ENCODE results near the gene LRCH1.

LRCH1 gene

GRCh38 chr13:46598140-46598819 is 45.3 kb downstream of the LRCH1 start:
- no peaks in the 10 kb centered on the region for H3K9me3 Mint-ChIP-seq
- H3K27ac Mint-ChIP-seq = no peak overlapping the region
- peaks cover 2% of the 10 kb centered on the region for H3K27me3 Mint-ChIP-seq (ENCODE audit: low read depth)
- peaks cover 5% of the 10 kb centered on the region for H3K36me3 Mint-ChIP-seq (ENCODE audit: low read depth)
- H3K4me1 Mint-ChIP-seq (ENCODE audit: low read depth) = peaks cover 47% of the 10 kb centered on the region
- no peak overlapping the region for H3K4me3 Mint-ChIP-seq
- no peak for DNase-seq (ENCODE audit: low spot score)

- no peak overlapping the region for H3K27ac Mint-ChIP-seq
Observed at GRCh38 chr13:46598820-46599180, 45.8 kb downstream of the LRCH1 start.

GRCh38 chr13:46600943-46601311 is 48.0 kb downstream of the LRCH1 start:
- Mint-ChIP-seq H3K27ac (no peak overlapping the region), H3K9me3 (no peaks in the 10 kb centered on the region), H3K36me3 (ENCODE audit: low read depth) (peaks cover 5% of the 10 kb centered on the region), H3K4me3 (no peak overlapping the region), H3K27me3 (ENCODE audit: low read depth) (no peaks in the 10 kb centered on the region), H3K4me1 (ENCODE audit: low read depth) (peaks cover 41% of the 10 kb centered on the region)
- no peak for DNase-seq (ENCODE audit: low spot score)

More at GRCh38 chr13:46598820-46599180, 45.8 kb downstream of the LRCH1 start:
- DNase-seq (ENCODE audit: low spot score) = no peak
- no peaks in the 10 kb centered on the region for H3K9me3 Mint-ChIP-seq
- no peak overlapping the region for H3K4me3 Mint-ChIP-seq
- peaks cover 42% of the 10 kb centered on the region for H3K4me1 Mint-ChIP-seq (ENCODE audit: low read depth)
- peaks cover 2% of the 10 kb centered on the region for H3K27me3 Mint-ChIP-seq (ENCODE audit: low read depth)
- H3K36me3 Mint-ChIP-seq (ENCODE audit: low read depth) = peaks cover 5% of the 10 kb centered on the region

- Mint-ChIP-seq H3K27me3 (ENCODE audit: low read depth) (no peaks in the 10 kb centered on the region), H3K27ac (no peak overlapping the region), H3K36me3 (ENCODE audit: low read depth) (peaks cover 5% of the 10 kb centered on the region), H3K4me1 (ENCODE audit: low read depth) (peaks cover 56% of the 10 kb centered on the region), H3K9me3 (no peaks in the 10 kb centered on the region), H3K4me3 (no peak overlapping the region)
- DNase-seq (ENCODE audit: low spot score) = no peak
Observed at GRCh38 chr13:46602531-46602930, 49.6 kb downstream of the LRCH1 start.

DNA sequence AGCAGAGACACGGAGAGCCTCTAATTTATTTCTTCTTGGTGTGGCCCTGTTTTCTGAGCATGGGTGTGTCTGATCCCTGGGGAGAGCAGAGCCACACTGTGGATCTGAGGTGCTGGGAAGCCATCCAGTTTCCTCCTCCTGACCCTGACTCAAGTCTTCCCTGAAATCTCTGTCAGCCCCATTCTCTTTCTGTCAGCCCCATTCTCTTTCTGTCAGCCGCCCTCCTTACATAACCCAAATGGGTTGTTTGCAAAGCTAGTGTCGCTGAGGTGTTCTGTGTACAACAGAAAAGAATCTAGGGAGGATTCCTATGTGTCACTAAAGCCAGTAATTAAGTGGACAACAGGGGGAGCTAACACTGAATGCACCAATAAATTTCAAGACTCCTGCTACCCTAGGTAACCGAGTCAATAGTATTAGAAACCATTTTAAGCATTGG is 50.2 kb downstream of the LRCH1 start:
- Mint-ChIP-seq H3K4me3 (no peak overlapping the region), H3K9me3 (no peaks in the 10 kb centered on the region), H3K36me3 (ENCODE audit: low read depth) (peaks cover 5% of the 10 kb centered on the region), H3K27me3 (ENCODE audit: low read depth) (no peaks in the 10 kb centered on the region), H3K27ac (no peak overlapping the region), H3K4me1 (ENCODE audit: low read depth) (peaks cover 57% of the 10 kb centered on the region)
- DNase-seq (ENCODE audit: low spot score) = no peak

DNA sequence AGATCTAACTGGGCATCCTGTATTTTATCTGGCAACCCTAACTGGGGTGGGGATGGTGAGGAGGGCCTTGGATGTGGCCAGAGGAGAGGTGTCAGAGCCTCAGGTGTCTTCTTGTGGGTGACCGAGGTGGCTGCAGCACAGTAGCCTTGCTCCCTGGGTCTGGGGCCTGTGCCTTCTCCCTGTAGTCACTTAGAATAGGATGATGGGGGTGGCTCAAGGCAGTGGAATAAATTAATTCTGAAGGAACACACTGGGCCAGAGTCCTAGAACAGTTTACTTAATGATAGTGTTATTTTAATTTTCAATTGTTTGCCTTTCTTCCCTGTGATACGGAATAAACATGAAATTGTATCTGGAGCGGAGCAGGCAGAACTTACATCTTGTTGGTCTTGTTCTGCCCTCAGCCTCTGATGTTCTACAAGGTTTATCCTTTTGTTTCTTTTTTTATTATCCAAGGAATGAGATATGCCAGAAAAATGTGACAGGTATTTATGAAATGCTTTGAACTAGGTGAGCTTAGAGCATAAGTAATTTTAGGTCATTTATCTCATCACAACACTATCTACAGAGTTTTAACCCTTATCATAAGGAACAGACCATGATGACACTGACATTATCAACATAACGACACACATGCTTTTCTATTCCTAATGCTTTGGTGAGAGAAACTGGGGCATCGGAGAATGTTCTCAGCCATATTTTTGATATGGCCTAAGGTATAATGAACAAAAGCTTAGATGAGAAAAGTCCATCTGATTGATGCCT is 51.4 kb downstream of the LRCH1 start:
- peaks cover 2% of the 10 kb centered on the region for H3K36me3 Mint-ChIP-seq (ENCODE audit: low read depth)
- DNase-seq (ENCODE audit: low spot score) = no peak
- no peaks in the 10 kb centered on the region for H3K9me3 Mint-ChIP-seq
- no peak overlapping the region for H3K4me3 Mint-ChIP-seq
- H3K4me1 Mint-ChIP-seq (ENCODE audit: low read depth) = peaks cover 47% of the 10 kb centered on the region
- no peaks in the 10 kb centered on the region for H3K27me3 Mint-ChIP-seq (ENCODE audit: low read depth)
- no peak overlapping the region for H3K27ac Mint-ChIP-seq

DNA sequence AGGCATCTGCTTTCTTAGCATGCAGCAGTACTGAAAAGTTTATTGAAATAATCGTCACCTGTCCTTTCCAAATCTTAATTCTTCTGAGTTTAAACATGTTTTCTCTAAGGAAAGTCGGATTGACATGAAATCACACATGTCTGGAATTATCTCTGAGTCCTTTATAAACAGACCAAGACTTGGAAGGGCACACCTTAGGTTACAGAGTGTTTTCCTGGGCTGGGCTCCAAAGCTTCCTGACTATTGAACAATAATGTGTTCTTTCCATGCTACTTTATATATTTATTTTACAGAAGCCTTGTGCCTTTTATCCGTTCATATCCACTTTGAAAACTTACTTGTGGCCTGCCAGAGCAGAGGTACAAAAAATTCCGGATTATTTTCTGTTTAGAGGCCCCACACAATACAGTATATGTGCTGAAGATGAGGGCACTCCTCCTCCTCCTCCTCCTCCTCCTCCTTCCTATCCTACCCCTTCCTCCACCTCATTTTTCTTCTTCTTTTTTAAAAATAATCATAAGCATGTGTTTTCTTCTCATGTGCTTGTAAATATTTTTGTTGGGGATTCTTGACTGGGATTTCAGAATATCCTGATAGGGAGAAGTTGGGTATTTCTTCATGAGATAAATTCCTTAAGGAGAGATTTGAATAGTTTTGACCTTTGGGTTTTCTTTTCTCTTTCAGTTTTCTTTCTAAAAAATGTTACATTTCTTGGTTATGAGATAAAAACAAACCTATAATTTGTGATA is 52.3 kb downstream of the LRCH1 start:
- H3K36me3 Mint-ChIP-seq (ENCODE audit: low read depth) = peaks cover 2% of the 10 kb centered on the region
- H3K4me3 Mint-ChIP-seq = no peak overlapping the region
- H3K4me1 Mint-ChIP-seq (ENCODE audit: low read depth) = peaks cover 45% of the 10 kb centered on the region
- no peaks in the 10 kb centered on the region for H3K9me3 Mint-ChIP-seq
- no peaks in the 10 kb centered on the region for H3K27me3 Mint-ChIP-seq (ENCODE audit: low read depth)
- H3K27ac Mint-ChIP-seq = no peak overlapping the region
- DNase-seq (ENCODE audit: low spot score) = no peak

DNA sequence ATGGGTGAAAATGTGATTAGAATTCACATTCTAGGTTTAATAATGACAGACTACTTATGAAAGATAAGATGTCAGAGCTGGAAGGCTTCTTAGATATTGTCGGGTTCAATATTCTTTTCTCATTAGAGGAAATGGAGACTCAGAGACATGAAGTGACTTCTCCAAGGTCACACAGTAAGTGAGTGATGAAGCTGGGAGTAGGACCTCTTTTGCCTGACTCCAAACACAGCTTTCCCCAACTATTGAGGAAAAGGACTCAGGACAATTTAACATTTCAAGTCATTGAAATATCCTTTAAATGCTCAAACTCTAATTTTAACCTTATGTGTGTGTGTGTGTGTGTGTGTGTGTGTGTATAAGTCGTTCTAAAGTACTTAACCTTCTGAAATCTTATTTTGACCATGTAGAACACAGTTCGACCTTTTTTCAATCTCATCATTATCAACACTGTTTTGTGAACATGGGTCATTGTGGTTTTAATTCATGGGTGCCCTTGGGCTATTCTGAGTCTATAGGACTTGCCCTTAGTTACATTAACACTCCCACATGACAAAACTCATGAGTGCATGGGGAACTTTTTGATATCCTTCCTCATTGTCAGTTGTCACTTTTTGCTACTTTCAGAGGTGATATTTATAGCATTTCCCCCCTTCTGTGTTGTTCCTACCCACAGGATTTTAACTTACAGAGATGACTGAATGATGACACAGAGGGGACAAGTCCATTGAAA is 53.0 kb downstream of the LRCH1 start:
- peaks cover 45% of the 10 kb centered on the region for H3K4me1 Mint-ChIP-seq (ENCODE audit: low read depth)
- no peak overlapping the region for H3K4me3 Mint-ChIP-seq
- no peak for DNase-seq (ENCODE audit: low spot score)
- H3K27me3 Mint-ChIP-seq (ENCODE audit: low read depth) = no peaks in the 10 kb centered on the region
- no peaks in the 10 kb centered on the region for H3K9me3 Mint-ChIP-seq
- no peak overlapping the region for H3K27ac Mint-ChIP-seq
- peaks cover 2% of the 10 kb centered on the region for H3K36me3 Mint-ChIP-seq (ENCODE audit: low read depth)

- peaks cover 38% of the 10 kb centered on the region for H3K4me1 Mint-ChIP-seq (ENCODE audit: low read depth)
Observed at GRCh38 chr13:46606970-46607369, 54.0 kb downstream of the LRCH1 start.

DNA sequence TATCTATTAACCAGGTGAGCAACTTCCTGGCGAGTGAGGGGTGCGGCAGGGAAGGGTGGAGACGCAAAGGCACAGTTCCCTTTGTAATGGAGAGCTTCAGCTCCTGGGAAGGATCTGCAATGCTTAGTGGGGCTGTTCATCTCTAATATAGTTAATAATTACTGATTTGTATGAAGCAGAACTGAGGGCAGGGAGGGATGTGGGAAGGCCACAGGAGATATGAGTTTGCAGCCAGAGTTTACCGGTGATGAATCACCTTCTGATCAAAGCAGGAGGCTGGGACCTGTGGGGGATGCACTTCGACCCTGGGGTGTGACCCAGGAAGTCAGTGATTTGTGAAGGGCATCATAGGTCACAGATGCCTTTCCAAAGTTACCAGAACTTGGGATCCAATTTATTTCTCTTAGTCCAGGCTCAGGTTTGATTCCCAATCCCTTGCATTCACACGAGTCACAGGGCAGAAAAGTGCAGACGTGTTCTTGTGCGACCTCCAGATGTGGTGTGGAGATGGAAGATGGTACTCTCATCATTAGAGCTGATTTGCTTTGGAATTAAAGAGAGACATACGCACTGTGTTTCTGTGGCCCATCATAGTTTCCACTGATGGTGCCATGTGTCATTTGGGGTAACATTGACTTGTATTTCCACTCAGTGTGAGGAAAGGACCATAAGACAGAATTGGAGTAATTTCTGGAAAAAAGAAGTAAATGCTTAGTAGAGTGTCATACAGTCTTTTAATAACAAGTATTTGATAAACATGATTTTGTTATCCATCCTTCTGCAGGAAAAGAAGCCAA is 55.0 kb downstream of the LRCH1 start:
- peaks cover 33% of the 10 kb centered on the region for H3K4me1 Mint-ChIP-seq (ENCODE audit: low read depth)
- no peak for DNase-seq (ENCODE audit: low spot score)
- H3K27ac Mint-ChIP-seq = no peak overlapping the region
- H3K9me3 Mint-ChIP-seq = no peaks in the 10 kb centered on the region
- H3K36me3 Mint-ChIP-seq (ENCODE audit: low read depth) = no peaks in the 10 kb centered on the region
- no peak overlapping the region for H3K4me3 Mint-ChIP-seq
- no peaks in the 10 kb centered on the region for H3K27me3 Mint-ChIP-seq (ENCODE audit: low read depth)

More at GRCh38 chr13:46606970-46607369, 54.0 kb downstream of the LRCH1 start:
- Mint-ChIP-seq H3K27me3 (ENCODE audit: low read depth) (no peaks in the 10 kb centered on the region), H3K9me3 (no peaks in the 10 kb centered on the region), H3K27ac (no peak overlapping the region), H3K4me3 (no peak overlapping the region), H3K36me3 (ENCODE audit: low read depth) (no peaks in the 10 kb centered on the region)
- DNase-seq (ENCODE audit: low spot score) = no peak

DNA sequence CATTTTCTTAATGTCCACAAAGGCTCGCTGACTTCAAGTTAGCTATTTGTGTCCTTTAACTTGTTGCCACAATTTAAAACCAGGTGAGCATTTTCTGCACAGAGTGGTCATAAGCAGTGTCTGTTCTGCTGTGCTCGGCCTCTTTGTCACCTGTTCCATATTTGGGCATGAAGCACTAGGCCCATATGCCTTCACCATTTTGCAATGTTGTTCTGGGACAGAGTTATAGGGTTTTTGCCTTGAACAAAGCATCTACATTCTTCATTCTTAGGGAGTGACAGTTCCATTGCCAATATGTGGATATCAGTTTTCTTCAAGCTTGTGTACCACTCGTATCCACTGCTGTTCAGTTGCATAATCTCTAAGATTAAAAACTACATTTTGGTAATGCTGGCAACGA is 56.1 kb downstream of the LRCH1 start:
- H3K27ac Mint-ChIP-seq = no peak overlapping the region
- peaks cover 30% of the 10 kb centered on the region for H3K4me1 Mint-ChIP-seq (ENCODE audit: low read depth)
- no peak for DNase-seq (ENCODE audit: low spot score)
- H3K4me3 Mint-ChIP-seq = no peak overlapping the region
- H3K9me3 Mint-ChIP-seq = no peaks in the 10 kb centered on the region
- no peaks in the 10 kb centered on the region for H3K27me3 Mint-ChIP-seq (ENCODE audit: low read depth)
- no peaks in the 10 kb centered on the region for H3K36me3 Mint-ChIP-seq (ENCODE audit: low read depth)

DNA sequence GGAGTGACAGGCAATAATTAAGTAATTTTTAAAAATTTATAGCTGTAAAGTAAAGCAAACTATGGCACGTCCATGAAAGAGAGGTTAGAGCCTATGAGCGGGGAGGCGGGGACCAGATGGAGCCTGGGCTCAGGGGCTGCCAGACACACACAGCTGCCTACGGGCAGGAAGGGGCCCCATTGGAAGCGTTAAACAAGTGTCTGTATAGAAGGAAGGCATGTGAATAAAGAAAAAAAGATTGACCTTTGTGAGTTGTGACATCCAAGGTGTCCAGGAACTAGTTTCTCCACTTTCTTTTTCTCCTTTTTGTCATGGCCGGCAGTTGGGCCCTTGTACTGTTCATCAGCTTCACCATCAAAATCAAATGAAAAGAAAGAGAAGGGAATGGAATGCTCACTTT is 56.8 kb downstream of the LRCH1 start:
- H3K27me3 Mint-ChIP-seq (ENCODE audit: low read depth) = no peaks in the 10 kb centered on the region
- no peak overlapping the region for H3K4me3 Mint-ChIP-seq
- no peak overlapping the region for H3K27ac Mint-ChIP-seq
- H3K36me3 Mint-ChIP-seq (ENCODE audit: low read depth) = no peaks in the 10 kb centered on the region
- peaks cover 32% of the 10 kb centered on the region for H3K4me1 Mint-ChIP-seq (ENCODE audit: low read depth)
- no peak for DNase-seq (ENCODE audit: low spot score)
- no peaks in the 10 kb centered on the region for H3K9me3 Mint-ChIP-seq

- Mint-ChIP-seq H3K4me3 (no peak overlapping the region), H3K36me3 (ENCODE audit: low read depth) (no peaks in the 10 kb centered on the region), H3K27ac (no peak overlapping the region), H3K9me3 (no peaks in the 10 kb centered on the region), H3K27me3 (ENCODE audit: low read depth) (no peaks in the 10 kb centered on the region), H3K4me1 (ENCODE audit: low read depth) (peaks cover 22% of the 10 kb centered on the region)
- DNase-seq (ENCODE audit: low spot score) = no peak
Observed at GRCh38 chr13:46612267-46612666, 59.3 kb downstream of the LRCH1 start.
